Neural cell (in vitro differentiated cells): Measurements from ENCODE around the gene TREML1.

ENCODE experiments used
- CTCF ChIP-seq: fragments of 450-650 bp; IDR thresholded peaks from 2 replicates; pipeline ENCODE4 v1.5.1; 2014; ENCODE audit warnings: antibody characterized with exemption, mild to moderate bottlenecking, moderate library complexity; ENCODE audit not compliant: poor library complexity, severe bottlenecking
- EZH2 ChIP-seq: fragments of 200-600, 300-800 bp; shearing (Covaris generic), sonication (generic); IDR thresholded peaks from 2 replicates; pipeline ENCODE4 v1.6.1; 2014; ENCODE audit warnings: antibody characterized with exemption, low read length, borderline replicate concordance, mild to moderate bottlenecking; ENCODE audit not compliant: insufficient read depth, poor library complexity, severe bottlenecking
- MXI1 ChIP-seq: fragments of 450-650 bp; conservative IDR thresholded peaks from 2 replicates; pipeline ENCODE4 v1.6.1; 2014; ENCODE audit warnings: antibody characterized with exemption, mild to moderate bottlenecking; ENCODE audit not compliant: poor library complexity, severe bottlenecking
- POLR2AphosphoS5 ChIP-seq: IDR thresholded peaks from 2 replicates; pipeline ENCODE4 v1.6.1; 2012

- TF ChIP-seq CTCF, result no peak
- TF ChIP-seq POLR2AphosphoS5, result no peak
- TF ChIP-seq EZH2, result no peak
- TF ChIP-seq MXI1, result no peak
Measured at GRCh38 chr6:41189967-41190366, 35.8 kb upstream of the TREML1 start.
